ENCODE results near the gene ASTN2.

GRCh38 chr9:117409321-117409720 lies 5.5 kb downstream of the ASTN2 start:
- TF ChIP-seq POLR2A (IDR thresholded peaks at IDR 0.05; ENCODE audit: low read length), result no peak
- no peak for TF ChIP-seq GATA1 (IDR thresholded peaks at IDR 0.05; ENCODE audit: low read depth, low read length)

Data from erythroblast (primary cell).